Vagina (tissue), 2 donors: ENCODE data around the gene SETBP1.

Experiments used
- POLR2A ChIP-seq, 2 donors: fragments of 450-650 bp; IDR thresholded peaks; one replicate each; pipeline ENCODE4 v1.6.1; 2017; ENCODE audit warnings: antibody characterized with exemption in 2 of 2, mild to moderate bottlenecking in 2 of 2, moderate library complexity in 2 of 2
- POLR2AphosphoS5 ChIP-seq, 2 donors: sonication (generic); formaldehyde crosslinking; IDR thresholded peaks; one replicate each; pipeline ENCODE4 v1.9.0; 2017; ENCODE audit warnings: antibody characterized with exemption in 2 of 2, mild to moderate bottlenecking in 2 of 2, low read depth in 1 of 2; ENCODE audit not compliant: insufficient read depth in 1 of 2
- TF ChIP-seq, protein P1 (sequence below), 3 experiments: fragments of 450-650 bp in 2 of 3; fragments of 200-600 bp in 1 of 3; sonication (generic) in 1 of 3; IDR thresholded peaks; one replicate each; pipeline ENCODE4 v1.5.1; 2017 to 2019; ENCODE audit warnings: antibody characterized with exemption in 3 of 3, mild to moderate bottlenecking in 2 of 3, moderate library complexity in 2 of 3

DNA sequence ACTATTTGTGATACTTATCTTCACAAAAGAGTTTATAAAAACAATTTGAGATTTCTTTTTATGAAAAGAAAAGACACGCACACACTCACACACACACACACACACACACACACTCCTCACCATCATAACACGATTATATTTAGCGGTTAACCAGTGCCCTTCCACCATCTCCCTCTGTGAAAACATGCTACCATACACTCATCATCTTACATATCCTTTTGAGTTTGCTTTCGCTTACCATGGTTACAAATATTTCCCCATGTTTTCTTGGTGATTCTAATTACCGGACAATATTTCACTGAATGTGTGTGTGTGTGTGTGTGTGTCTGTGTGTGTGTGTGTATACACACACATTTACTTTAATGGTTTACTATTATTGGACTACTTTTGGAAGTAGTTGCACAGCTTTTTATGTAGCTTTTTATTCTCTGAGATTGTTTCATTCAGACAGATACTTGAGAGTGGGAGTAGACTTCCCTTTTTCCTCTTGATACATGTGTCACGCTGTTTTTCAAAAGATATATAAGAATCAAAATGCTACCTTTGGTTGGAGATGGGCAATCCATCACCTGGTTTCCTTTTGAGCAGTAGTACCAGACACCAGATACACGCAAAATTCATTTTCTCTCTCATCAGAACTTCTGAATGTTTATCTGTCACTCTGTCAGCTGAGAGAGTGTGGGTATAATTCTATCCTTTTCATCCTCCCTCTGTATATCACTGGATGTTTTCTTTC lies 138.1 kb downstream of the SETBP1 start:
- TF ChIP-seq, protein P1, sequence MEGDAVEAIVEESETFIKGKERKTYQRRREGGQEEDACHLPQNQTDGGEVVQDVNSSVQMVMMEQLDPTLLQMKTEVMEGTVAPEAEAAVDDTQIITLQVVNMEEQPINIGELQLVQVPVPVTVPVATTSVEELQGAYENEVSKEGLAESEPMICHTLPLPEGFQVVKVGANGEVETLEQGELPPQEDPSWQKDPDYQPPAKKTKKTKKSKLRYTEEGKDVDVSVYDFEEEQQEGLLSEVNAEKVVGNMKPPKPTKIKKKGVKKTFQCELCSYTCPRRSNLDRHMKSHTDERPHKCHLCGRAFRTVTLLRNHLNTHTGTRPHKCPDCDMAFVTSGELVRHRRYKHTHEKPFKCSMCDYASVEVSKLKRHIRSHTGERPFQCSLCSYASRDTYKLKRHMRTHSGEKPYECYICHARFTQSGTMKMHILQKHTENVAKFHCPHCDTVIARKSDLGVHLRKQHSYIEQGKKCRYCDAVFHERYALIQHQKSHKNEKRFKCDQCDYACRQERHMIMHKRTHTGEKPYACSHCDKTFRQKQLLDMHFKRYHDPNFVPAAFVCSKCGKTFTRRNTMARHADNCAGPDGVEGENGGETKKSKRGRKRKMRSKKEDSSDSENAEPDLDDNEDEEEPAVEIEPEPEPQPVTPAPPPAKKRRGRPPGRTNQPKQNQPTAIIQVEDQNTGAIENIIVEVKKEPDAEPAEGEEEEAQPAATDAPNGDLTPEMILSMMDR (IDR thresholded peaks at IDR 0.05) = no peak
- TF ChIP-seq POLR2A (IDR thresholded peaks at IDR 0.05) (no peak), POLR2AphosphoS5 (IDR thresholded peaks at IDR 0.05; ENCODE audit: insufficient read depth in 1 of 2, low read depth in 1 of 2) (no peak)
